ENCODE measurements around the gene NKPD1.

Gene NKPD1

GRCh38 chr19:45139286-45140143, 21.3 kb downstream of the NKPD1 start:
- DNase-seq = no peak

GRCh38 chr19:45138303-45138751, 22.5 kb downstream of the NKPD1 start:
- no peak for DNase-seq

- no peak for DNase-seq
Observed at GRCh38 chr19:45137179-45137761, 23.5 kb downstream of the NKPD1 start.

GRCh38 chr19:45136507-45137178, 24.1 kb downstream of the NKPD1 start:
- DNase-seq = no peak

GRCh38 chr19:45135176-45135885, 25.5 kb downstream of the NKPD1 start:
- DNase-seq = no peak

- DNase-seq = no peak
Observed at GRCh38 chr19:45133661-45134060, 27.1 kb downstream of the NKPD1 start.

GRCh38 chr19:45130888-45131615, 29.7 kb downstream of the NKPD1 start:
- DNase-seq = peak; percentile 50

- no peak for DNase-seq
Observed at GRCh38 chr19:45130236-45130635, 30.5 kb downstream of the NKPD1 start.

- DNase-seq = no peak
Observed at GRCh38 chr19:45128806-45129205, 32.0 kb downstream of the NKPD1 start.

GRCh38 chr19:45128146-45128545, 32.6 kb downstream of the NKPD1 start:
- DNase-seq = no peak

- DNase-seq = no peak
Observed at GRCh38 chr19:45126654-45127053, 34.1 kb downstream of the NKPD1 start.

- DNase-seq = peak; percentile 82
Observed at GRCh38 chr19:45125975-45126493, 34.7 kb downstream of the NKPD1 start.

- no peak for DNase-seq
Observed at GRCh38 chr19:45125360-45125759, 35.4 kb downstream of the NKPD1 start.

- no peak for DNase-seq
Observed at GRCh38 chr19:45124021-45124420, 36.8 kb downstream of the NKPD1 start.

- no peak for DNase-seq
Observed at GRCh38 chr19:45123440-45123850, 37.3 kb downstream of the NKPD1 start.

GRCh38 chr19:45122832-45123231, 38.0 kb downstream of the NKPD1 start:
- DNase-seq = no peak

GRCh38 chr19:45121827-45122345, 38.9 kb downstream of the NKPD1 start:
- no peak for DNase-seq

- no peak for DNase-seq
Observed at GRCh38 chr19:45119582-45119981, 41.2 kb downstream of the NKPD1 start.

GRCh38 chr19:45118591-45119355, 42.0 kb downstream of the NKPD1 start:
- peak; percentile 56 for DNase-seq

GRCh38 chr19:45118106-45118505, 42.7 kb downstream of the NKPD1 start:
- no peak for DNase-seq

GRCh38 chr19:45117671-45118070, 43.1 kb downstream of the NKPD1 start:
- no peak for DNase-seq

Measured in hematopoietic multipotent progenitor cell treated with erythropoietin and hydrocortisone succinate and interleukin-3 and kit ligand, for 4 days (in vitro differentiated cells).